ENCODE results near the gene PHF12. TPM values are rescaled to one million over a fixed set of nuclear protein-coding genes. Genes with fewer than 3 reads are reported as not detected.

The PHF12 gene
- total and polyA plus RNA-seq, 2 of the 8 experiments (the other 6 are each of a cell fraction or from before 2014, with no cell fraction given): 38.8 to 65.7 TPM

GRCh38 chr17:28863953-28864352 lies 87.4 kb downstream of the PHF12 start:
- H3K27me3 ChIP-seq (replicated peaks in 1 of 4; ENCODE audit: control insufficient read depth in 3 of 4, extremely low read depth in 1 of 4, insufficient read depth in 3 of 4, low read length in 3 of 4): no peaks in the 10 kb centered on the region; a peak in 1 of 7 replicates
- peaks cover 6 to 9% (median 8%) of the 10 kb centered on the region in 4 experiments; a peak in 7 of 8 replicates for H3K36me3 ChIP-seq (ENCODE audit: control insufficient read depth in 2 of 4, insufficient read depth in 4 of 4, low read length in 3 of 4)
- H3K79me2 ChIP-seq (ENCODE audit: control insufficient read depth in 1 of 2, insufficient read depth in 2 of 2, low read length in 2 of 2): no peaks in the 10 kb centered on the region
- H2AK5ac ChIP-seq (ENCODE audit: low read depth, low read length): no peak overlapping the region
- CTCF ChIA-PET (ENCODE audit: partially characterized antibody): interaction anchor here (0.8 to 4.2 kb wide), 7 partner anchors 14 to 109 kb away, joined by 3 to 15 read pairs (median 4); no protein-coding TSS in a partner anchor
- H3K9me3 ChIP-seq (ENCODE audit: insufficient read depth in 2 of 2, low read depth in 1 of 2, low read length in 1 of 2): no peaks in the 10 kb centered on the region
- H3K14ac ChIP-seq (ENCODE audit: insufficient read length): no peak overlapping the region
- no peak overlapping the region for H3K4me3 ChIP-seq (ENCODE audit: extremely low read depth in 1 of 4, insufficient read depth in 2 of 4, low read depth in 3 of 4, low read length in 4 of 4)
- H4K91ac ChIP-seq (replicated peaks; ENCODE audit: insufficient read length, low read length): no peak overlapping the region
- no peak overlapping the region for H3K9ac ChIP-seq (replicated peaks in 1 of 4; ENCODE audit: extremely low read depth in 1 of 4, low read depth in 3 of 4, low read length in 3 of 4)
- no peak overlapping the region for H2BK12ac ChIP-seq (ENCODE audit: low read depth, low read length)
- DNase-seq (ENCODE audit: low read depth in 1 of 2, low spot score in 2 of 2) (no peak), FAIRE-seq (no peak)
- no peak overlapping the region for H4K8ac ChIP-seq (ENCODE audit: extremely low read depth, insufficient read depth, low read length)
- H4K20me1 ChIP-seq (replicated peaks in 1 of 2; ENCODE audit: control insufficient read depth in 1 of 2, insufficient read depth in 2 of 2, low read length in 2 of 2): peaks cover 1 to 3% of the 10 kb centered on the region in 2 experiments
- H2AFZ ChIP-seq (ENCODE audit: low read length): no peak overlapping the region
- no peak overlapping the region for H2BK5ac ChIP-seq (ENCODE audit: low read depth, low read length)
- H4K5ac ChIP-seq (ENCODE audit: insufficient read length, low read depth, low read length): no peak overlapping the region
- peaks cover 0 to 6% (median 0%) of the 10 kb centered on the region in 4 experiments; a peak in 2 of 7 replicates for H3K4me1 ChIP-seq (replicated peaks in 1 of 4; ENCODE audit: control insufficient read depth in 3 of 4, insufficient read depth in 4 of 4, low read length in 3 of 4)
- H3K56ac ChIP-seq (replicated peaks; ENCODE audit: insufficient read length, low read depth, low read length): no peak overlapping the region
- no peak overlapping the region for H2BK20ac ChIP-seq (ENCODE audit: low read length)
- POLR2A ChIA-PET (ENCODE audit: partially characterized antibody): interaction anchor here (0.9 to 1.5 kb wide), 6 partner anchors 8 to 37 kb away, joined by 3 to 4 read pairs (median 3); partner anchors contain the start of gene FLOT2
- WGBS, 2 experiments (ENCODE audit: extremely low coverage in 1 of 2, insufficient coverage in 1 of 2, insufficient read length in 1 of 2, insufficient replicate concordance in 2 of 2, low coverage in 1 of 2, low lambda C conversion rate in 2 of 2, missing lambda C conversion rate in 1 of 2): 88% methylated on average over 1 of the region's 1 CpG; no CpG with 5 or more reads in 1 of the 2 experiments
- no peaks in the 10 kb centered on the region for H3K79me1 ChIP-seq (ENCODE audit: low read depth, low read length)
- TF ChIP-seq CHD2 (IDR thresholded peaks at IDR 0.05; ENCODE audit: low read length) (no peak), SIX5 (IDR thresholded peaks at IDR 0.05; ENCODE audit: low read depth, low read length) (no peak), ATF3 (IDR thresholded peaks at IDR 0.05; ENCODE audit: insufficient read depth, low read depth, low read length) (no peak)
- H3K23ac ChIP-seq (ENCODE audit: insufficient read length): no peak overlapping the region
- no peaks in the 10 kb centered on the region for H3K23me2 ChIP-seq (ENCODE audit: low read depth, low read length)
- no peak overlapping the region for H3K4ac ChIP-seq (replicated peaks; ENCODE audit: insufficient read length, low read depth, low read length)
- no peak overlapping the region for H2BK15ac ChIP-seq (ENCODE audit: low read length)
- H3K18ac ChIP-seq (ENCODE audit: extremely low read depth, low read length): no peak overlapping the region
- no peak overlapping the region for H3K27ac ChIP-seq (ENCODE audit: low read depth, low read length)
- H3K4me2 ChIP-seq (ENCODE audit: insufficient read depth in 1 of 2, low read depth in 2 of 2, low read length in 2 of 2): no peak overlapping the region
- H2BK120ac ChIP-seq (replicated peaks; ENCODE audit: low read depth, low read length): no peak overlapping the region
